HG03342 (cell line): ENCODE results near the gene DBNDD1.

Source experiments
- ATAC-seq: cut with Tn5 transposase; IDR thresholded peaks from one replicate; pipeline ENCODE4 v1.9.1; 2021; ENCODE audit warnings: mild to moderate bottlenecking, moderate library complexity; ENCODE audit not compliant: unreplicated experiment

DBNDD1 gene

GRCh38 chr16:90037276-90037675 is 18.0 kb upstream of the DBNDD1 start:
- ATAC-seq: no peak

GRCh38 chr16:90035902-90036301 is 16.6 kb upstream of the DBNDD1 start:
- ATAC-seq: no peak

- ATAC-seq: no peak
These were observed 15.2 kb upstream of the DBNDD1 start for GRCh38 chr16:90034504-90034903.

- no peak for ATAC-seq
These were observed 14.1 kb upstream of the DBNDD1 start for GRCh38 chr16:90033387-90033786.

- no peak for ATAC-seq
These were observed 13.5 kb upstream of the DBNDD1 start for GRCh38 chr16:90032674-90033331.

GRCh38 chr16:90031931-90032673 is 12.8 kb upstream of the DBNDD1 start:
- no peak for ATAC-seq

GRCh38 chr16:90031186-90031930 is 12.1 kb upstream of the DBNDD1 start:
- ATAC-seq: no peak

GRCh38 chr16:90028985-90029384 is 9.7 kb upstream of the DBNDD1 start:
- ATAC-seq: no peak

- no peak for ATAC-seq
These were observed 8.4 kb upstream of the DBNDD1 start for GRCh38 chr16:90027611-90028010.

- no peak for ATAC-seq
These were observed 6.9 kb upstream of the DBNDD1 start for GRCh38 chr16:90026135-90026534.

- ATAC-seq: no peak
These were observed 3.8 kb upstream of the DBNDD1 start for GRCh38 chr16:90023078-90023447.

- ATAC-seq: peak; percentile 71
These were observed 3.2 kb upstream of the DBNDD1 start for GRCh38 chr16:90022209-90023077.

- no peak for ATAC-seq
These were observed 1.7 kb upstream of the DBNDD1 start for GRCh38 chr16:90020838-90021382.

- ATAC-seq: no peak
These were observed 1.1 kb upstream of the DBNDD1 start for GRCh38 chr16:90020260-90020837.

GRCh38 chr16:90019543-90020259 is 445 bp upstream of the DBNDD1 start:
- ATAC-seq: peak; percentile 38

GRCh38 chr16:90018297-90018651 is 982 bp downstream of the DBNDD1 start:
- no peak for ATAC-seq

GRCh38 chr16:90016339-90016950 is 2.8 kb downstream of the DBNDD1 start:
- no peak for ATAC-seq

GRCh38 chr16:90015586-90016338 is 3.5 kb downstream of the DBNDD1 start:
- ATAC-seq: no peak
